ENCODE data around the gene USP44. TPM values are rescaled to one million over a fixed set of nuclear protein-coding genes. Genes with fewer than 3 reads are reported as not detected.

Gene USP44
- total and polyA plus RNA-seq, 2 donors (not counting 3 experiments of a cell fraction or from before 2014, with no cell fraction given), result 0.91 to 3.1 TPM

- no TSS peak for BruUV-seq (replicated peaks)
- Histone ChIP-seq H3K79me2 (ENCODE audit: control insufficient read depth, insufficient read depth, low read length) (no peaks in the 10 kb centered on the region), H3K4me1 (ENCODE audit: control insufficient read depth, extremely low read depth, insufficient read depth, low read length) (peaks cover 19% of the 10 kb centered on the region), H3K4me2 (ENCODE audit: insufficient read depth, low read length) (peak overlapping the region; percentile 87), H3K27me3 (ENCODE audit: control insufficient read depth in 2 of 2, insufficient read depth in 2 of 2, low read length in 2 of 2) (peaks cover 8 to 14% of the 10 kb centered on the region in 2 experiments), H3K27ac (ENCODE audit: insufficient read depth, low read depth, low read length) (no peak overlapping the region), H3K9ac (replicated peaks; ENCODE audit: extremely low read depth, insufficient read depth, low read length) (peak overlapping the region; percentile 58), H3K9me1 (replicated peaks; ENCODE audit: control insufficient read depth, extremely low read depth, insufficient read depth, low read length) (no peaks in the 10 kb centered on the region), H4K20me1 (replicated peaks; ENCODE audit: control insufficient read depth, extremely low read depth, insufficient read depth, low read length) (no peaks in the 10 kb centered on the region), H3K36me3 (ENCODE audit: control insufficient read depth in 2 of 2, extremely low read depth in 1 of 2, insufficient read depth in 2 of 2, low read length in 2 of 2) (no peaks in the 10 kb centered on the region), H3K9me3 (replicated peaks; ENCODE audit: control insufficient read depth, insufficient read depth, low read length) (peaks cover 2% of the 10 kb centered on the region), H2AFZ (ENCODE audit: low read depth, low read length) (peak overlapping the region; percentile 96), H3K4me3 (replicated peaks in 1 of 3; ENCODE audit: insufficient read depth in 1 of 3, low read depth in 1 of 3, low read length in 3 of 3) (peak overlapping the region; percentile 48 to 69 (median 58))
- POLR2A ChIA-PET, result no interaction called here
- CTCF ChIA-PET, result interaction anchor here (0.6 to 1.8 kb wide), 4 partner anchors 14 to 356 kb away, joined by 3 to 10 read pairs (median 5); no protein-coding TSS in a partner anchor
- DNase-seq (ENCODE audit: low read depth, low spot score), result peak; percentile 32
- TF ChIP-seq POLR2A (IDR thresholded peaks at IDR 0.05; ENCODE audit: low read depth, low read length) (no peak), CTCF (IDR thresholded peaks at IDR 0.05; ENCODE audit: extremely low read depth in 1 of 2, insufficient read depth in 1 of 2, low read depth in 1 of 2, low read length in 2 of 2) (no peak), JUN (IDR thresholded peaks at IDR 0.05; ENCODE audit: borderline replicate concordance, insufficient read depth, insufficient read length, low read depth) (no peak), MAX (IDR thresholded peaks at IDR 0.05; ENCODE audit: insufficient read depth, insufficient read length) (no peak), GATA2 (IDR thresholded peaks at IDR 0.05; ENCODE audit: insufficient read depth, insufficient read length, low read depth, low read length) (no peak), EZH2 (IDR thresholded peaks at IDR 0.05; ENCODE audit: borderline replicate concordance, low read depth, low read length, severe bottlenecking) (peak; percentile 29)
- intact Hi-C loops (cut with micrococcal nuclease) (no loop called here), dilution Hi-C loops (cut with MboI; ENCODE audit: extremely low pct_ligation_motif_present, low sequenced_read_pairs) (no loop called here)
- no peak for FAIRE-seq
Measured at GRCh38 chr12:95548056-95548538, 3.2 kb downstream of the USP44 start.

All from endothelial cell of umbilical vein (primary cell).